Measurements from ENCODE around the gene GALNS. TPM values are rescaled to one million over a fixed set of nuclear protein-coding genes. Genes with fewer than 3 reads are reported as not detected.
A peak's percentile ranks its signal among the peaks of the same experiment; 100 is the strongest.

GALNS gene
- total and polyA plus RNA-seq, 2 donors (not counting 1 experiment from before 2014, with no cell fraction given): 45.5 to 68.4 TPM

- no peak for ATAC-seq (ENCODE audit: low read depth)
- intact Hi-C loops (cut with micrococcal nuclease): no loop called here
- TF ChIP-seq, protein P1, sequence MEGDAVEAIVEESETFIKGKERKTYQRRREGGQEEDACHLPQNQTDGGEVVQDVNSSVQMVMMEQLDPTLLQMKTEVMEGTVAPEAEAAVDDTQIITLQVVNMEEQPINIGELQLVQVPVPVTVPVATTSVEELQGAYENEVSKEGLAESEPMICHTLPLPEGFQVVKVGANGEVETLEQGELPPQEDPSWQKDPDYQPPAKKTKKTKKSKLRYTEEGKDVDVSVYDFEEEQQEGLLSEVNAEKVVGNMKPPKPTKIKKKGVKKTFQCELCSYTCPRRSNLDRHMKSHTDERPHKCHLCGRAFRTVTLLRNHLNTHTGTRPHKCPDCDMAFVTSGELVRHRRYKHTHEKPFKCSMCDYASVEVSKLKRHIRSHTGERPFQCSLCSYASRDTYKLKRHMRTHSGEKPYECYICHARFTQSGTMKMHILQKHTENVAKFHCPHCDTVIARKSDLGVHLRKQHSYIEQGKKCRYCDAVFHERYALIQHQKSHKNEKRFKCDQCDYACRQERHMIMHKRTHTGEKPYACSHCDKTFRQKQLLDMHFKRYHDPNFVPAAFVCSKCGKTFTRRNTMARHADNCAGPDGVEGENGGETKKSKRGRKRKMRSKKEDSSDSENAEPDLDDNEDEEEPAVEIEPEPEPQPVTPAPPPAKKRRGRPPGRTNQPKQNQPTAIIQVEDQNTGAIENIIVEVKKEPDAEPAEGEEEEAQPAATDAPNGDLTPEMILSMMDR (IDR thresholded peaks at IDR 0.05): no peak
- no peak for TF ChIP-seq EZH2 (IDR thresholded peaks at IDR 0.05; ENCODE audit: borderline replicate concordance, insufficient read depth, low read depth, low read length, poor library complexity, severe bottlenecking)
- no peak overlapping the region for H3K9ac ChIP-seq (ENCODE audit: low read length)
- CTCF ChIA-PET: interaction anchor here (2.7 to 8.4 kb wide), 2 partner anchors 14 to 31 kb away, joined by 18 to 68 read pairs; partner anchors contain the start of gene PIEZO1
- H3K27me3 Mint-ChIP-seq: no peaks in the 10 kb centered on the region
- no peaks in the 10 kb centered on the region for H3K27me3 ChIP-seq (replicated peaks in 1 of 4; ENCODE audit: control extremely low read depth in 1 of 4, control insufficient read depth in 3 of 4, insufficient read depth in 4 of 4, low read length in 3 of 4)
- H4K20me1 ChIP-seq (ENCODE audit: control insufficient read depth, insufficient read depth, low read length, poor library complexity, severe bottlenecking): peaks cover 93% of the 10 kb centered on the region
- H3K36me3 ChIP-seq (replicated peaks in 1 of 2; ENCODE audit: control extremely low read depth in 1 of 2, control insufficient read depth in 1 of 2, extremely low read depth in 1 of 2, insufficient read depth in 2 of 2, low read length in 1 of 2): peaks cover 0 to 4% of the 10 kb centered on the region in 2 experiments
- no peak overlapping the region for H2AFZ ChIP-seq (ENCODE audit: insufficient read depth, low read depth, low read length, poor library complexity, severe bottlenecking)
- H3K4me2 ChIP-seq (replicated peaks; ENCODE audit: low read depth, low read length, poor library complexity, severe bottlenecking): peak overlapping the region; percentile 65
- WGBS (ENCODE audit: insufficient coverage): 86% methylated on average over 16 of the region's 24 CpGs
- H3K9me3 ChIP-seq (ENCODE audit: control extremely low read depth in 1 of 3, control insufficient read depth in 2 of 3, insufficient read depth in 1 of 3, low read length in 2 of 3): no peaks in the 10 kb centered on the region
- no peak for DNase-seq
- peaks cover 56% of the 10 kb centered on the region for H3K4me1 Mint-ChIP-seq
- peaks cover 52 to 66% of the 10 kb centered on the region in 2 donors for H3K4me1 ChIP-seq (ENCODE audit: control insufficient read depth in 2 of 2, insufficient read depth in 2 of 2, low read length in 2 of 2)
- no peaks in the 10 kb centered on the region for H3K9me3 Mint-ChIP-seq (ENCODE audit: insufficient read depth)
- peak overlapping the region; percentile 81 for H3K27ac Mint-ChIP-seq
- POLR2A ChIA-PET: interaction anchor here (2.1 kb wide), 1 partner anchor 13 kb away, joined by 7 read pairs; no protein-coding TSS in a partner anchor
- H3K4me3 Mint-ChIP-seq: no peak overlapping the region
- H3K4me3 ChIP-seq (ENCODE audit: control extremely low read depth in 1 of 5, extremely low read depth in 1 of 5, insufficient read depth in 1 of 5, low read depth in 2 of 5, low read length in 4 of 5): no peak overlapping the region
- peak overlapping the region in 1 of 2 donors; percentile 45 for H3K27ac ChIP-seq (ENCODE audit: low read length in 2 of 2)
- peaks cover 98% of the 10 kb centered on the region for H3K79me2 ChIP-seq (ENCODE audit: control insufficient read depth, insufficient read depth, low read length)
Observed at GRCh38 chr16:88768071-88768783, 88.5 kb downstream of the GALNS start.

- H3K79me2 ChIP-seq (ENCODE audit: control insufficient read depth, insufficient read depth, low read length): peaks cover 98% of the 10 kb centered on the region
- no peak for ATAC-seq (ENCODE audit: low read depth)
- WGBS (ENCODE audit: insufficient coverage): 68% methylated on average over 12 of the region's 12 CpGs
- Mint-ChIP-seq H3K9me3 (ENCODE audit: insufficient read depth) (no peaks in the 10 kb centered on the region), H3K4me3 (peak overlapping the region; percentile 81), H3K27me3 (no peaks in the 10 kb centered on the region), H3K4me1 (peaks cover 52% of the 10 kb centered on the region), H3K27ac (peak overlapping the region; percentile 81)
- no peak for TF ChIP-seq EZH2 (IDR thresholded peaks at IDR 0.05; ENCODE audit: borderline replicate concordance, insufficient read depth, low read depth, low read length, poor library complexity, severe bottlenecking)
- TF ChIP-seq, protein P1 (IDR thresholded peaks at IDR 0.05): no peak
- H2AFZ ChIP-seq (ENCODE audit: insufficient read depth, low read depth, low read length, poor library complexity, severe bottlenecking): no peak overlapping the region
- H3K4me1 ChIP-seq (ENCODE audit: control insufficient read depth in 2 of 2, insufficient read depth in 2 of 2, low read length in 2 of 2): peaks cover 52 to 66% of the 10 kb centered on the region in 2 donors
- no peaks in the 10 kb centered on the region for H3K9me3 ChIP-seq (ENCODE audit: control extremely low read depth in 1 of 3, control insufficient read depth in 2 of 3, insufficient read depth in 1 of 3, low read length in 2 of 3)
- intact Hi-C loops (cut with micrococcal nuclease): loop anchor here (2.0 kb wide), 1 partner anchor 17 kb away; the partner anchor contains the start of gene PIEZO1
- ChIA-PET POLR2A (interaction anchor here (1.0 to 2.9 kb wide), 3 partner anchors 12 to 30 kb away, joined by 3 to 14 read pairs (median 3); no protein-coding TSS in a partner anchor), CTCF (interaction anchor here (1.4 to 8.4 kb wide), 3 partner anchors 15 to 31 kb away, joined by 5 to 68 read pairs (median 18); partner anchors contain the start of gene PIEZO1)
- H3K27ac ChIP-seq (ENCODE audit: low read length in 2 of 2): peak overlapping the region in 1 of 2 donors; percentile 45
- H3K4me3 ChIP-seq (ENCODE audit: control extremely low read depth in 1 of 5, extremely low read depth in 1 of 5, insufficient read depth in 1 of 5, low read depth in 2 of 5, low read length in 4 of 5): no peak overlapping the region
- peaks cover 93% of the 10 kb centered on the region for H4K20me1 ChIP-seq (ENCODE audit: control insufficient read depth, insufficient read depth, low read length, poor library complexity, severe bottlenecking)
- H3K4me2 ChIP-seq (replicated peaks; ENCODE audit: low read depth, low read length, poor library complexity, severe bottlenecking): peak overlapping the region; percentile 65
- no peak for DNase-seq
- H3K36me3 ChIP-seq (replicated peaks in 1 of 2; ENCODE audit: control extremely low read depth in 1 of 2, control insufficient read depth in 1 of 2, extremely low read depth in 1 of 2, insufficient read depth in 2 of 2, low read length in 1 of 2): peaks cover 0 to 9% of the 10 kb centered on the region in 2 experiments
- H3K27me3 ChIP-seq (replicated peaks in 1 of 4; ENCODE audit: control extremely low read depth in 1 of 4, control insufficient read depth in 3 of 4, insufficient read depth in 4 of 4, low read length in 3 of 4): no peaks in the 10 kb centered on the region
- no peak overlapping the region for H3K9ac ChIP-seq (ENCODE audit: low read length)
Observed at GRCh38 chr16:88767546-88768070, 89.1 kb downstream of the GALNS start.

All from B cell (primary cell).